B cell (primary cell): ENCODE data around the gene TENM4. TPM values are rescaled to one million over a fixed set of nuclear protein-coding genes. Genes with fewer than 3 reads are reported as not detected.

Experiments used
- ATAC-seq: fragments of 200-7000 bp; cut with Tn5 transposase; one replicate; pipeline ENCODE4 v1.10.0; 2021; ENCODE audit warnings: low read depth, mild to moderate bottlenecking, moderate number of reproducible peaks, moderate library complexity
- CTCF ChIA-PET: fragments of 350-600 bp; sonication (Branson Sonifier 250); formaldehyde crosslinking; loops from one replicate; lab custom pipeline; 2021; ENCODE audit warnings: antibody characterized with exemption, inconsistent platforms; lab: Charles Lee
- POLR2A ChIA-PET: fragments of 350-600 bp; sonication (Branson Sonifier 250); formaldehyde crosslinking; loops from one replicate; lab custom pipeline; 2021; ENCODE audit warnings: antibody characterized with exemption; lab: Charles Lee
- DNase-seq: peaks from one replicate; pipeline ENCODE4 v3.0.0; 2013
- H2AFZ ChIP-seq: 2 replicates; pipeline ENCODE4 v1.6.1; 2012; ENCODE audit warnings: mild to moderate bottlenecking, low read depth, low read length; ENCODE audit not compliant: insufficient read depth, poor library complexity, severe bottlenecking
- H3K27ac ChIP-seq, 2 donors: 1 replicate in 1 of 2; 2 replicates in 1 of 2; pipeline ENCODE4 v1.5.1; 2012 to 2013; ENCODE audit warnings: low read length in 2 of 2, mild to moderate bottlenecking in 2 of 2, moderate library complexity in 1 of 2
- H3K27me3 ChIP-seq, 4 experiments: fragments of 200-600 bp in 1 of 4; sonication (generic) in 1 of 4; replicated peaks in 1 of 4; 1 replicate in 2 of 4; 2 replicates in 2 of 4; pipeline versions ENCODE4 v1.6.1 to v1.7.0; 2013 to 2016; ENCODE audit warnings: low read length in 3 of 4, mild to moderate bottlenecking in 2 of 4, mixed read lengths in 1 of 4, moderate library complexity in 1 of 4; ENCODE audit not compliant: insufficient read depth in 4 of 4, control insufficient read depth in 3 of 4; ENCODE audit errors: control extremely low read depth in 1 of 4
- H3K36me3 ChIP-seq, 2 experiments: replicated peaks in 1 of 2; 1 replicate in 1 of 2; 2 replicates in 1 of 2; pipeline versions ENCODE4 v1.6.1 to v1.7.1; 2013; ENCODE audit warnings: low read length in 1 of 2; ENCODE audit not compliant: insufficient read depth in 2 of 2, control insufficient read depth in 1 of 2; ENCODE audit errors: control extremely low read depth in 1 of 2, extremely low read depth in 1 of 2
- H3K4me1 ChIP-seq, 2 donors: fragments of 200-600 bp in 1 of 2; sonication (generic) in 1 of 2; 1 replicate in 1 of 2; 2 replicates in 1 of 2; pipeline versions ENCODE4 v1.5.1 to v1.6.1; 2013 to 2017; ENCODE audit warnings: low read length in 2 of 2; ENCODE audit not compliant: control insufficient read depth in 2 of 2, insufficient read depth in 2 of 2
- H3K4me2 ChIP-seq: replicated peaks from 2 replicates; pipeline ENCODE3; 2012; ENCODE audit warnings: mild to moderate bottlenecking, low read depth, low read length; ENCODE audit not compliant: poor library complexity, severe bottlenecking
- H3K4me3 ChIP-seq, 5 experiments: fragments of 200-600 bp in 1 of 5; sonication (generic) in 1 of 5; 1 replicate in 3 of 5; 2 replicates in 2 of 5; pipeline versions ENCODE4 v1.5.1 to v1.7.0; 2011 to 2016; ENCODE audit warnings: low read length in 4 of 5, mild to moderate bottlenecking in 4 of 5, low read depth in 2 of 5, control low read depth in 1 of 5, moderate library complexity in 1 of 5; ENCODE audit not compliant: insufficient read depth in 1 of 5; ENCODE audit errors: control extremely low read depth in 1 of 5, extremely low read depth in 1 of 5
- H3K79me2 ChIP-seq: fragments of 200-600 bp; sonication (generic); one replicate; pipeline ENCODE4 v1.6.0; 2016; ENCODE audit warnings: low read length; ENCODE audit not compliant: control insufficient read depth, insufficient read depth
- H3K9ac ChIP-seq: fragments of 200-600 bp; sonication (generic); 2 replicates; pipeline ENCODE4 v1.6.1; 2017; ENCODE audit warnings: mild to moderate bottlenecking, low read length, moderate library complexity
- H3K9me3 ChIP-seq, 3 donors: one replicate each; pipeline versions ENCODE4 v1.6.1 to v1.7.1; 2013; ENCODE audit warnings: low read length in 2 of 3; ENCODE audit not compliant: control insufficient read depth in 2 of 3, insufficient read depth in 1 of 3; ENCODE audit errors: control extremely low read depth in 1 of 3
- H4K20me1 ChIP-seq: 2 replicates; pipeline ENCODE4 v1.6.0; 2012; ENCODE audit warnings: mild to moderate bottlenecking, low read length; ENCODE audit not compliant: insufficient read depth, control insufficient read depth, poor library complexity, severe bottlenecking
- H3K27ac Mint-ChIP-seq: one replicate; pipeline ENCODE4 v1.8.0; 2021; ENCODE audit warnings: mixed read lengths
- H3K27me3 Mint-ChIP-seq: one replicate; pipeline ENCODE4 v1.8.0; 2021; ENCODE audit warnings: mixed read lengths
- H3K4me1 Mint-ChIP-seq: one replicate; pipeline ENCODE4 v1.8.0; 2021; ENCODE audit warnings: mixed read lengths
- H3K4me3 Mint-ChIP-seq: one replicate; pipeline ENCODE4 v1.8.0; 2021; ENCODE audit warnings: mixed read lengths
- H3K9me3 Mint-ChIP-seq: one replicate; pipeline ENCODE4 v1.8.0; 2022; ENCODE audit warnings: mixed read lengths; ENCODE audit not compliant: insufficient read depth
- CTCF ChIP-seq: fragments of 200-600 bp; IDR thresholded peaks from one replicate; pipeline ENCODE4 v1.8.0; 2022; ENCODE audit warnings: antibody characterized with exemption, mild to moderate bottlenecking
- EZH2 ChIP-seq: IDR thresholded peaks from 2 replicates; pipeline ENCODE4 v1.6.1; 2012; ENCODE audit warnings: borderline replicate concordance, low read depth, mild to moderate bottlenecking, moderate library complexity, low read length; ENCODE audit not compliant: insufficient read depth, poor library complexity, severe bottlenecking
- WGBS: methylation state at CpG from one replicate; pipeline ENCODE4 v1.1.5; 2013; ENCODE audit warnings: missing lambda C conversion rate; ENCODE audit not compliant: insufficient coverage; 5-methylcytosine and 5-hydroxymethylcytosine counted together
- intact Hi-C: fragments of 100-400 bp; cut with micrococcal nuclease; formaldehyde crosslinking; loops from one replicate; pipeline ENCODE4 v1.10.0; 2022
- polyA plus RNA-seq: library from polyadenylated mRNA; depleted of rRNA; stranded (reverse); fragments of >200 nt; gene quantifications from 2 replicates; pipeline ENCODE4 v1.2.3, GENCODE V29; 2012
- total RNA-seq, 2 donors: library from RNA; stranded (reverse); fragments of 120-200 nt in 1 of 2; gene quantifications; 1 replicate in 1 of 2; 2 replicates in 1 of 2; pipeline versions ENCODE4 v1.2.3 to v1.2.4, GENCODE V29; 2013 to 2022

The TENM4 gene
- total and polyA plus RNA-seq, 2 donors (not counting 1 experiment from before 2014, with no cell fraction given) = 0.09 to 5.7 TPM

DNA sequence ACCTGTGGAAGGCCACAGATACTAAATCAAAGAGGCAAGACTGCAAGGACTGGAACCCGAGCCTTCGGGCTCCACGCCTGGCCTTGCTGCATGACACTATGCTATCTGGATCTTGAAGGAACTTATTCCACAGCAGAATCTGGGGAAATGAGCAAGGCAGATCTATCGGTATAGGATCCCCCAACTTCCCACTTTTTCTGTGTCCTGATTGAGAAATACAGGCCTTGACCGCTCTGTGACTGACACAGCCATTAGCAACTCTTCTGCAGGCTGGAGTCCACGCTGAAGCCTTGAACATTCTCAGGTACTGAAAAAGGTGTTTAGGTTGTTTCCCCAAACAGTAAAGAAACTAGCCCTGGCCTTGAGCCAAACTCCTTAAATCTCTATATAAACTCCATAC is 625.0 kb downstream of the TENM4 start:
- Histone ChIP-seq H3K4me2 (no peak overlapping the region), H3K4me1 (no peaks in the 10 kb centered on the region), H3K36me3 (no peaks in the 10 kb centered on the region), H3K27me3 (peaks cover 0 to 2% (median 0%) of the 10 kb centered on the region in 4 experiments), H3K79me2 (no peaks in the 10 kb centered on the region), H2AFZ (no peak overlapping the region), H4K20me1 (no peaks in the 10 kb centered on the region), H3K4me3 (no peak overlapping the region), H3K27ac (no peak overlapping the region), H3K9ac (no peak overlapping the region), H3K9me3 (no peaks in the 10 kb centered on the region)
- DNase-seq (no peak), ATAC-seq (no peak)
- TF ChIP-seq CTCF (no peak), EZH2 (no peak)
- 92% methylated on average over 6 of the region's 6 CpGs for WGBS
- H3K4me1 Mint-ChIP-seq = no peaks in the 10 kb centered on the region
- H3K4me3 Mint-ChIP-seq = no peak overlapping the region
- no peak overlapping the region for H3K27ac Mint-ChIP-seq
- CTCF ChIA-PET = no interaction called here
- no peaks in the 10 kb centered on the region for H3K9me3 Mint-ChIP-seq
- intact Hi-C loops = no loop called here
- POLR2A ChIA-PET = no interaction called here
- H3K27me3 Mint-ChIP-seq = peaks cover 7% of the 10 kb centered on the region

DNA sequence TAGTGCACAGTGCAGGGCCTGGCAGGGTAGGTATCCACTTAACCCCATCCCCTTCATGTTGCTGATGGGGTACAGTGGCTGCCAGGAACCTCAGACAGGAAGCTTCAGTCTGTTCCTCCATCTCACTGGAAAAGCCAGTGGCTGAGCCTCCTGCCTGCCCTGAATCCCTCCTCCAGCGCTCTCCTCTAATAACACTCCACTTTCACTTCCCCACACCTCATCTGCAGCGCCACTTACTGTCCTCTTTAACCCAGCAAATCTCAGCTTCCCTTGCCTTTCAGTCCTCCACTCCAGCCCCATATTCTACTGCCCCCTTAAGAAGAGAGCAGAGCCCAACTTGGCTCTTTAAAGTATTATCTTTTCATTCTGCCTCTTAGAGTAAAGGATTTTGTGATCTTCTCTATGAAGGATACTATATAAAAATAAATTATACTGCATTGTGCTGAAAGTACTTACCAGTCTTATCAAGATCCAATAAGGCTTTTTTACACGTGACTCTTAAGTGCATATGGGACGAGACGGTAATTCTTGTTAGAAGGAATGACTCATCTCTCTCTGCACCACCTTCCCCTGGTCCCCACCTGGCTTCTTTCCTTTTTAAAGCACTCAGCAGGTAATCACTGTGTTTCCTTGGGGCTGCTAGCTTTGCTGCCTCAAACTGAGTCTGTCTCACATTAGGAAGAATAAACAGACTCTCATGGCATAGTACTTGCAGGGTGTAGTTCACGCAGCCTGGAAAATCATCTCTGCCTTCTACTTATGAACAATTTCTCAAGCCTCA is 628.1 kb downstream of the TENM4 start:
- Histone ChIP-seq H3K9me3 (no peaks in the 10 kb centered on the region), H2AFZ (no peak overlapping the region), H3K27me3 (no peaks in the 10 kb centered on the region), H3K79me2 (no peaks in the 10 kb centered on the region), H3K4me3 (no peak overlapping the region), H4K20me1 (no peaks in the 10 kb centered on the region), H3K4me2 (no peak overlapping the region), H3K27ac (no peak overlapping the region), H3K36me3 (no peaks in the 10 kb centered on the region), H3K4me1 (no peaks in the 10 kb centered on the region), H3K9ac (no peak overlapping the region)
- H3K4me3 Mint-ChIP-seq = no peak overlapping the region
- TF ChIP-seq EZH2 (no peak), CTCF (no peak)
- DNase-seq (no peak), ATAC-seq (no peak)
- intact Hi-C loops = no loop called here
- H3K27me3 Mint-ChIP-seq = peaks cover 9% of the 10 kb centered on the region
- H3K9me3 Mint-ChIP-seq = no peaks in the 10 kb centered on the region
- 85% methylated on average over 6 of the region's 6 CpGs for WGBS
- ChIA-PET POLR2A (no interaction called here), CTCF (no interaction called here)
- H3K4me1 Mint-ChIP-seq = no peaks in the 10 kb centered on the region
- no peak overlapping the region for H3K27ac Mint-ChIP-seq
